ENCODE data around the gene RNF157.
"Not testable (repeated sequence)": the region's sequence is repeated elsewhere in the genome, so short reads cannot be mapped to it uniquely, and the experiment has no call there.

The RNF157 gene

GRCh38 chr17:76189741-76190140 is 50.6 kb downstream of the RNF157 start:
- DNase-seq (ENCODE audit: low spot score) = no peak

DNA sequence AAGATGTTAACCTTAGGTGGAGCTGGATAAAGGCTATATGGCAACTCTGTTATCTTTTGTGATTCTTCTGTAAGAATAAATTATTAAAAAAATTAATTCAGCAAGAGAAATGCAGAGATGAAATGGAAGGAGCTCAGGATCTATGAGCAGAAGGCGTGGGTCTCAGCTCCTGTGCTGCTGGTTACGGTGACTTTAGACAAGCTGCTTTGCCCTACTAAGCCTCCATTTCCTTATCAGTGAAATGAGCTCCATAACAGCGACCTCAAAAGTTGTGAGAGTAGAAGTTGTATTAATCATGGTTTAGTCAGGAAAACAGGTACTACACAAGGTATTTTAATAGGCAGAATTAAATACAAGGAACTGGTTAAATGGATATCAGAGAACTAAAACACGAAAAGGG is 51.0 kb downstream of the RNF157 start:
- DNase-seq (ENCODE audit: low spot score) = no peak

DNA sequence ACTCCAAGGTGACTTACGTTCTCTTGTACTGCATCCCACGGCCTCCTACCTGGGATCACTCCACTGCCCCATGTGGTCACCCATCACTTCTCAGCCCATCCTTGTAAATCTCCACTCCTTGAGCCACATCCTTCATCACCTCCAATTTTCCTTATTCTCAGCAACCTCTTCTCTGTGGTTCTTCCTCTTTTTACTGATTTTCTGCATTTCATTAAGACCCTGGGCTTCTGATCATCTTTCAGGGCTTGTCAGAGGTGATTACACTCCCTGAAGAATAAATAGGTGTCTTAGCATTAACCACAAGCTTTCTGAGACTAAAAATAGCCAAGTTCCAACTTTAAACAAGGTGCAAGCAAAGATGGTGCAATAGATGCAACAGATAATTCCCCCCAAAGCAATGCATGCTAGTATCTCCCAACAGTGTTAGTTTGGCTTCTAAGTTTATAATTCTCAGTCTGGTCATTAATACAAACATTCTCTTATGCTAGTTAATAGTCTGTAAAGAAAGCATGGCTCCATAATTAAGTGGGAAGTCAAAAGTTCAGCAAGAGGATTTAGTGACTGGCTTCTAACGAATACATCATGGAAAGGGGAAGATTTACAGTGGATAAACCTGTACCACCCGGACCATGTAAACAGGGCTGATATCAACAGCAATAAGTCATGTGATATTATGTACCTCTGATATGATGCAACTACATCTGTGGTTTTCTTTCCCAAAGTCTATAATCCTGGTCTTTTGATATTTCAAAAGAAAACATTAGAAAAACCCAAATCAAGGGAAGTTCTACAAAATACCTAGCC is 51.9 kb downstream of the RNF157 start:
- no peak for DNase-seq (ENCODE audit: low spot score)

- not testable (repeated sequence) for DNase-seq (ENCODE audit: low spot score)
Measured at GRCh38 chr17:76186774-76187173, 53.5 kb downstream of the RNF157 start.

- peak; percentile 27 for DNase-seq (ENCODE audit: low spot score)
Measured at GRCh38 chr17:76184290-76184689, 56.0 kb downstream of the RNF157 start.

DNA sequence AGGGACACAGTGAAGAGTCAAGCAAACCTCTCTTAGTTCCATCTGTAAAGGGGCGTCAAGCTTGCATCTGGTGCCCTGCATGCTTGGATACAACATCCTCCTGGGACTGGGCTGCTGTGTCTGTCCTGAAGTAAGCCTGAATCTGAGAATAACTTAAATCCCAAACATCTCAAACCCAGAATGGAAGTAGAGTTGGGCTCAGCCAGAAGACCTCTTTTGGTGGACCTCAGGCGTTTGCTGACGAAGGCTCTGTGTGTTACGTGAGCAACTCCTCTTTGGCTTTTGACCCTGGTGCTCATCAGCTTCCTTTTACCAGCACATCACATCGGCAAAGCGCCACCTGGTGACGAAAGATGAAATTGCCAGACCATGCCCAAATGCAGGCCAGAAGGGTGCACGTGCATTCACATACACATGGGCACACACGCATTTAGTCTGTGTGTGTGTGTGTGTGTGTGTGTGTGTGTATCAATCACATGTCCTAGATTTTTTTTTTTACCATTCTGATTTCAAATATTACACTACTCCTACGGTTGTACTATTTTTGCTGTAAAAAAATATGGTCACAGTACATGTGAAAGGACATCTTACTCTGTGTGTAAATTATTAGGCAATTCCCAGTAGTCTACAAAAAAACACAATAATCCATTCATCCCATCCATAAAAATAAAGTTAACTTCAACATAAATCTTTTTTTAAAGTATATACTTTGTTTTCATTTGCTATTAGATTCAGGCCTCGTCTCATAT is 58.1 kb downstream of the RNF157 start:
- peak; percentile 93 for DNase-seq (ENCODE audit: low spot score)

- DNase-seq (ENCODE audit: low spot score) = no peak
Measured at GRCh38 chr17:76179496-76180467, 60.5 kb downstream of the RNF157 start.

GRCh38 chr17:76178124-76178523 is 62.2 kb downstream of the RNF157 start:
- DNase-seq (ENCODE audit: low spot score) = no peak

DNA sequence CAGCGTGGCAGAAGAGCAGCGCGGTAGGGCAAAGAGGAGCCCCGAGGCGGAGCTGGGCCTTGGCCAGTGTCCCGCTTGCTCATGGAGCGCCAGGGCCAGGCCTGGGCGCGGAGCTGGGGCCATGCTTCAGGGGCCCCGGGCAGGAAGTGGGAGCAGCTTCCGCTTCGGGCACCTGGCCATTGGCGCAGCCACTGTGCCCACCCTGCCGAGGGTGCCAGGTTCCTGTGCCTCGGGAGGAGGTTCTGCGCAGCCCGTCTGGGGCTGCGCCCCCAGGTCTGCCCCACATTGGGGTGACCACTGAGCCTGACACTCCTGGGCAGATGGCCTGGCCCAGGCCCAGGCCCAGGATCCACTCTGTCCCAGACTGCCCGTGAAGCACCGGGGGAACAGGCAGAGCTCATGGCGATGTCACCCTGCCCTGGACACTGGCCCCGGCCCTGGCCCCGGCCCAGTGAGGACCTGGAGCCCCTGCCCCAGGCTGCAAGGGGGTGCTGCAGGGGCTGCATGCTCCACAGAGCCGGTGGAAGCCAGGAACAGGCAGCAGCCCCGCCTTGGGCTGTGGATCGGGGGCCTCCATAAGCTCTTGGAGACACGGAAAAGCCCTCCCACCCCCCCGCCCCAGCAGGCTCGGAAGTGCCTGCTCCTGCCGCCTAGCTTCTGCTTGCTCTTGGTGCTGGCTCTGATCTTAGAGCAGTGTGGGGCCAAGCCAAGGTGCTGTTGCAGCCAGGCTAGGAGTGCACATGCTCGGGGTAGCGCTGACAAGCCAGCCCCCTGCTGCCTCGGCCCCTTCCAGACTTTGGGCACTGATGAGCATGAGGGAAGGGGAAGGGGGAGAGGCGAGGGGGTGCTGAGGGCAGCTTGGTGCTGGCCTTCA is 63.4 kb downstream of the RNF157 start:
- DNase-seq (ENCODE audit: low spot score) = no peak

GRCh38 chr17:76174037-76174436 is 66.3 kb downstream of the RNF157 start:
- DNase-seq (ENCODE audit: low spot score) = no peak

GRCh38 chr17:76173474-76173873 is 66.8 kb downstream of the RNF157 start:
- DNase-seq (ENCODE audit: low spot score) = no peak

GRCh38 chr17:76171706-76172105 is 68.6 kb downstream of the RNF157 start:
- DNase-seq (ENCODE audit: low spot score) = no peak

- no peak for DNase-seq (ENCODE audit: low spot score)
Measured at GRCh38 chr17:76170114-76170513, 70.2 kb downstream of the RNF157 start.

DNA sequence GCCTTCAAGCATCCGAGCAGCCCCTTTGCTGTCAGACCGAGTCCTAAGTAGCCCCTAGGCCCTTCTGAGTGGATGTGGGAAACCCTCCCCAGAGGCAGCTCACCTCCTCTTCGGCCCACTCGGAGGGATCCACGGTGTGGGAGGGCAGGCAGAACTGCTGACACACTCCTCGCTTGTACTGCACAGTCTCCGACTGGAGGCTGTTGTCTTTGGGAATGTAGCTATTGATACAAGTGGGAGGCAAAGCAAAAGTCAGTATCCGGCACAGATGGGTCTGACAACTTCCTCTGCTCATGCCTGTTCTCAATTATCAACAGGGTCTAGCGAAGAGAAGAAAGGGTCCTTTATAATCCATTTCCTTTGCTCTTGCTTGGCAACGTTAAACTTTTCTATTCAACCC is 73.4 kb downstream of the RNF157 start:
- peak; percentile 63 for DNase-seq (ENCODE audit: low spot score)

GRCh38 chr17:76166168-76166567 is 74.1 kb downstream of the RNF157 start:
- peak; percentile 85 for DNase-seq (ENCODE audit: low spot score)

GRCh38 chr17:76164331-76164730 is 76.0 kb downstream of the RNF157 start:
- DNase-seq (ENCODE audit: low spot score) = no peak

DNA sequence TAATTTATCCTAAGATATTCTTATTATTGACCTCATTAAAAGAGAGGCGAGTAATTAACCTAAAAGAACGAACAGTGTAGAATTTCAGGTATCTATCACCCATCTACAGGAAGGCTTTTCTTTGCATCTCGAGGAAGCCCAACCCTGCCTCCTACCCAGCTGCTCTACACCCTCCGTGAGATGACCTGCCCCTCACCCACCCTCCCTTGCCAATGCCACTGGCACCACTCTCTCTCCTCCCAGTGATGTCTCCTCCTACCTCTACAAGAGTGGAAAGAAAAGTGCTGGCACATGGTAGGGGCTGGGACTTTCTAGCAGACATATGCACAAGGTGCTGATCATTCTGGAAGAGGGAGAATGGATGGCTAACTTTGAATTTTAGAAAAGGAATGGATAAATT is 76.4 kb downstream of the RNF157 start:
- DNase-seq (ENCODE audit: low spot score) = no peak

- no peak for DNase-seq (ENCODE audit: low spot score)
Measured at GRCh38 chr17:76161619-76162266, 78.5 kb downstream of the RNF157 start.

DNA sequence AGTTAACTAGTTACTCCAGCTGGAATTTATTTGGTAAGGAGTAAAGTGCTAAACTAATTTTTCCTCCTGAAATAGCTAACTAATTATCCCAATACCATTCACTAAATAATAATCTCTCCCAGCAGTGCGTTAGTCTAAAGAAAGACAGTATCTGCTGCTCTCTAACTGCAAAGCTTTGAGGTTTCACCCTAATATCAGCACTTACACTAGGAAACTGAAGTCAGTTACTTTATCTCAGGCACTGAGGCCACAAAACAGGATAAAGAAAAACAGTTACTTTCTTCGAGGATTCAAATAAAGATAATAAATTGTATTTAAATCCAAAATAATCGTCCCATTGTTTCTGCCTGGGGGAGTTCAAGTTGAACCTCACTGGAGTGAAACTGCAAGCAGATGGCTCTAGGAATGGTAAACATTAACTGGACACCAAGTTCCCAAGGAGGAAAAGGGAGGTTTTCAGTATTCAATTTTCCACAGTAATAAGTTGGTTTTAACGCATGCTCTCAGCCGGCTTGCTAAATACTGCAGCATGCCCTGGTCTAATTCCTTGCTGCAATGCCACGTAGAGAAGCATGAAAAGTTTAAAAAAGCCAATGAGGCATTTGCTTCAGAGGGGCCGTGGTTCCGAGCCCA is 79.3 kb downstream of the RNF157 start:
- DNase-seq (ENCODE audit: low spot score) = no peak

DNA sequence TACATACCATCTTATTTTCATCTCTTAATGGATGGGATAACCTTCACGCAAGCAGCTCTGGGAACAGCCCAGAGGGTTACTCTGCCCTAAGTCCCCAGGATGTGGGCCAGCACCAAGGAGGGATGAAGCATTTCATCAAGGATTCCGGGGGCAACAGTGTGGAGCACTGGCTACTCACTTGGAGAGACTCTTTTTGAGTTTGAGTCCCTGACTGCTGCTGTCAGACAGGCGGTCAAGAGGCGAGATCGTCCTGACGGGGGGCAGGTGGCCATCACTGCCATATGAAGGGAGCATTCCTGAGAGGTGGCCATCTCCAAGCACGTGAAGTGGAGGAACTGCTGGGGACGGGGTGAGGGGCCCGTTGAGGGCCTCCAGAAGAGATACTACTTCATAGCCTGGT is 81.1 kb downstream of the RNF157 start:
- no peak for DNase-seq (ENCODE audit: low spot score)
